Measurements from ENCODE around the gene OOSP3.
"Not testable (repeated sequence)": the region's sequence is repeated elsewhere in the genome, so short reads cannot be mapped to it uniquely, and the experiment has no call there.

The OOSP3 gene, protein sequence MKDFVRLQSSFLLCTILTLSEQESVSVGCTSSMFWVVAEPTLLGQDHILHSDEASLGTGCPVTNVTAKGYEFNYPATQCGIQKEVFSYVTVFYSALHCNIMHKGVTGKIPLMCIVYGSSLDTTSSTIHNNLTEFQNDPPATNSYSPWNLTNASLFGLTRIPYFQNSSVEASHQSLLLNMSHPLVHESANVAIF

DNA sequence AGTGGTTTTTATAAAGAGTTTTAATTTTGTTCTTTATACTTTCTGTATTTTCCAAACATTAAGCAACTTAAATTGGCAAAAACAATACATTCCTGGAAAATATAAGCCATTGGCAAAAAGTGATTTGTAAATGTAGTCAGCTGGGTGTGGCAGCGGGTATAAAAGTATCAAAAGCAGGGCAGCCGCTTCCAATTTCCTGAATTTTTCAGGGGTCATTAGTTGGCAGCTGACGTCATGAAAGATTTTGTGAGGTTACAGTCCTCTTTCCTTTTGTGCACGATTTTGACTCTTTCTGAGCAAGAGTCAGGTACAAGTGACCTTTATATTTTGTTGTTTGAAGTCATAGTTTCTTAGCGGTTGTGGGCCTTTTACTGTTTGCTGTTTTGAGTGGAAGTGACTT is at the start of gene OOSP3:
Gene OOSP3, plus strand, starts transcription at position 208 of the 400 bp plus-strand sequence. Its CDS starts 27 bp downstream, at position 235.
- in situ Hi-C loops (cut with MboI; ENCODE audit: low sequenced_read_pairs) = no loop called here

DNA sequence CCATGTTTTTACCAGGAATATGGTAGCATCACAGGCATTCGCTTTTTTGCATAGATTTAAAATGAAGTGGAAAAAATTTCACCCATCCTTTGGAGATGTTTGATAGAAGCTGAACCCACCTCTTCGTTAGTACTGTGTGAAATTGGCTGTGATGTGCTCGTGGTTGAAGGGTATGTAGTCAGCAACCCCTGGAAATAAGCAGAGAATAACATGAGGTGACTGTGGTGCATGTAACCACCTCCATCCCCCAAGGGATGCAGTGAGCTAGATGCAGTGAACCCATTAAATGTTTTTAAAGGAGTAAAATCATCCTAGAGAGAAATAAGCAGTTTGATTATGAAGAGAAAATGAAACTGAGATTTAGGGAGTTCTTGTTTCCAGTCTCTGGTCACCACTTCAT is 49.2 kb upstream of the OOSP3 start:
- in situ Hi-C loops (cut with MboI; ENCODE audit: low sequenced_read_pairs) = no loop called here

DNA sequence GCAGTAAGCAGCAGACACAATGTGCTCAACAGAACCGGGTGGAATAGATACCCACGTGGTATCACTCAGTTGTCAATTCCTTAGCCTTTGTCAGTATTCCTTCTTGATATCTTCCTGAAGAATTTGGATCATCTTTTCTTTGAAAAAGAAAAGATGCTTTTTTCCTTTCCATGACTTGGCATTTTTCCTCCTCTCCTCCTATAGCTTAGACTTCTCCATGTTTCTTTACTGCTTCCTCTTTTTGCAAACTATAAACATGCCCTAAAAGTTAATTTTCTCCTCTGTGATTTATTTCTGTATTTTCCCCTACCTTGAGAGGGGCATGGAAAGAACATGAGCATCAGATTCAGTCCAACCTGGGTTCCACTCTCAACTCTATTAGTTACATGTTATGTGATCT is 45.0 kb upstream of the OOSP3 start:
- in situ Hi-C loops (cut with MboI; ENCODE audit: low sequenced_read_pairs) = no loop called here

DNA sequence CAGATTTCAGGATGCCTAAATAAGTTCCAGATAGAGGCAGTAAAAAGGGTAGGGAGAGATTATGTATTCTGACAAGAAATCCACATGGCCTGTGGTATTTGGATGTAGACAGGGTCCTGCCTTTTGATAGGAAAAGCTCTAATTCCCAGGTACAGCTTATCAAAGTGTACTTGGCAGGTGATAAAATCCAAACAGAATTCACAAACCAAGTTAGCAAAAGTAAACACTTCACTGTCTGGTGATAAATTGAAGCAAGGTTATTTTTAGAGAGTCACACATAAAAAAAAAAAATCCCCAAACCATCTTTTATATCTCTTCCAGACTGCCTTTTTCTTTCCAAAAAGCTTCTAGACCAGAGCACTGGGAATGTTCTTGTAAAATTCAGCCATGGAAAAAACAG is 39.0 kb upstream of the OOSP3 start:
- in situ Hi-C loops (cut with MboI; ENCODE audit: low sequenced_read_pairs) = no loop called here

DNA sequence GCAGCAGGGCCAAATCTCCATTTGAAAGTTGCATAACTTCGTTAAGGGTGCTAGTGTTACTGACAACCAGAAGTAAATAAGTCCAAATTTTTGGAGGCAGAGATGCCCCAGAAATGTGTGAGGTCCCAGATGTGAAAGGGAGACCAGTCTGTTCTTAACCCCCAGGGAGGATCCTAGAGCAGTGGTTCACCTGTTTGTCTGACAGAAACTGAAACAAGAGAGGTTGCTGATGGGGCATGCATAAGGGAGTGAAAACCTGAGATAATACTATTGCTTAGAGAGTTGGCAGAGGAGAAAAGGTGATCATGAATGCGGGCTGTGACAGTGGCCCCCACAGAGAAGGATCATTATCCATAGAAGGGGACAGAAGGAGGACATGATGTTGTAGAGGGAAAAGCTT is 37.1 kb upstream of the OOSP3 start:
- in situ Hi-C loops (cut with MboI; ENCODE audit: low sequenced_read_pairs) = no loop called here

DNA sequence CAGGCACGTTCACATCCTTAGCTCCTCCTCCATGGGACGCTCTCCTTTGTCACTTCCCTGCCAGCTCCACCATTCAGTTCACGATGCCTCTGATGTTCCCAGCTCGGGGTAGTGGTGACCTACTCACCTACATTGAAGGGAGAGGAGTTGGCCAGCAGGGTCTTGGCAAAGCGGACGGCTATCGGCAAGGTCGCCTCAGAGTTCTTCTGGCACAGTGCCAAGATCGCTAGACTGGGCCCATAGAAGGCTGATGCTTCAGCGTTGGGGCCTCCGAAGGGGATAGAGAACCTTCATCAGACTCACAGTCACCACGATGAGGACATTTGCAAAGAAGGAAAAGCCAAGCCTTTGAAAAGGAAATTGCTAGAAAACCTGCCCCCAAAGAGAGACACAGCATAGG is 36.3 kb upstream of the OOSP3 start:
- in situ Hi-C loops (cut with MboI; ENCODE audit: low sequenced_read_pairs) = no loop called here

DNA sequence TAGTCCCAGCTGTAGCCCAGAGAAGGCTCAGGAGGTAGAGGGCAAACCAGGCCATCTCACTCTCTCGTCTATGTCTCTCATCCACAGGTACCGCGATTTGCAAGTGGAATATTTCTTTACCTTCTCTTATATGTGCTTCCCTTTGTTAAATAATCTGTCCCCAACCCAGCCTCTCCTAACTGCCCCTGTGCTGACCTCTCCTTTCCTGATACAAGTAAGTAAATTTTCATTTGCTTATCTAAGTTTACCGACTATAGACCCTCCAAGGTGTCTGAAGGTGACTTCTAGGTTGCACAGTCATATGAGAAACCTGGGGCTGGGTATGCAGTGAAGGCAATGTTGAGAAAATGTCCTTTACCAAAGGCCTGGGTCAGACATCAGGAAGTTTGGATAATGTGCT is 33.2 kb upstream of the OOSP3 start, which contains the start of gene CBLIF:
Gene CBLIF, minus strand, starts transcription at position 101 of the 400 bp plus-strand sequence. Its CDS starts 46 bp downstream, at position 55.
- in situ Hi-C loops (cut with MboI; ENCODE audit: low sequenced_read_pairs) = no loop called here

DNA sequence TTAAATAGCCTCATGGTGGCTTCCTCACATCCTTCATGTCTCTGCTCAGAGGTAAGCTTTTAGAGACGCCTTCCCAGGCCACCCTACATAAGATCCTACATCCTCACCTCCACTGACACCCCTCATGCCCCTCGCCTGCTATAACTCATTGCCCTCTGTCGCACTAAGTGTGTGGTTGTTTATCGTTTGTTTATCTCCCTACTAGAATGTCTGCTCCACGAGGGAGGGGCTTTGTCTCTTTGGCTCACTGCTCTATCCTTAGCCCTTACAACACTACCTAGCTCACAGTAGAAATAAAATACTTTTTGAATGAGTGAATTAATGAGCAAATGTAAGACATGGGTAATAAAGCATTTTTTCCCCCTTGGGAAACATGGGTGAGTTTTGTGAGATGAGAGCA is 32.0 kb upstream of the OOSP3 start:
- in situ Hi-C loops (cut with MboI; ENCODE audit: low sequenced_read_pairs) = no loop called here

DNA sequence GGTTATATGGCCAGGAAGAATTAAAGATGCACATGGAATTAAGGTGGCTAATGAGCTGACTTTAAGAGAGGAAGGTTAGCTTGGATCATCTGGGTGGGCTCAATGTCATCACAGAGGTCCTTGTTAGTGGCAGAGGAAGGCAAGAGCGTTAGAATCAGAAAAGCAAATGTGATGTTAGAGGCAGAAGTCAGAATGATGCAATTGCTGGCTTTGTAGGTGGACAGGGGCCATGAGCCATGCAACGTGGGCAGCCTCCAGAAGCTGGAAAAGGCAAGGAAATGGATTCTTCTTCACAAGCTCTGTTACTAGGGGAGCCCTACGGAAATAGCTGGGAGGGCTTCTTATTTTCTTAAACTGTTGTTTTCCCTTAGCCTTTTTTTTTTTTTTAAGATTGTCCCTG is 31.0 kb upstream of the OOSP3 start:
- in situ Hi-C loops (cut with MboI; ENCODE audit: low sequenced_read_pairs) = no loop called here

DNA sequence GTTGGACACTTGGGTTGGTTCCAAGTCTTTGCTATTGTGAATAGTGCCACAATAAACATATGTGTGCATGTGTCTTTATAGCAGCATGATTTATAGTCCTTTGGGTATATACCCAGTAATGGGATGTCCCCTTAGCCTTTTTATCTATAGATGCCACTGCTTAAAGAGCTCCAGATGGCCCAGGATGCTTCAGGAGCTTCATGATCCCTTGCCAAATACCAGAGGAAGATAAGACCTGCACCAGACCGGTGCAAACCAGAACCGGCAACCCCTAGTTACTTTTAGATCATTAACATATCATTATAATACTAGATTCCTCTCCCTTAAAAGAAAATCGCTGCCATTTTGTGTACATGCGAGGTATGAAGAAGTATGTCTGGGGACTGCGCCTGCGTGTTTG is 30.1 kb upstream of the OOSP3 start:
- in situ Hi-C loops (cut with MboI; ENCODE audit: low sequenced_read_pairs) = not testable (repeated sequence)

DNA sequence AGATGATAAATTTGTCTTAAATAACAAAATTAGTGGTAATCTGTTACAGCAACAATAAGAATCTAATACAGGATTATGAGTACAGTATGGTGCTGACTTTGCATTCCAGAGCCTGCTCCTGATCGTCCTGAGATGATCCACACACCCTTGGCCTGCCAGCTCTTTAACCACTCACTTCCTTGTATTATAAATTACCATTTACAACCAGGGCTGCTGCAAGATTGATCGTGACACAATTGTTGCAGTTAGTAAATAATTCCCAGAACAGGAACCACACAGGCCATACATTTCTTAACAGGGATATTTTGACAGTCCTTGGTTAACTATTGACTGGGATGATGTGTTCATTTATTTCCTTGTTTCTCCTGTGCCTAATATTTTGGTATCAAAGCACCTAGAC is 29.5 kb upstream of the OOSP3 start:
- in situ Hi-C loops (cut with MboI; ENCODE audit: low sequenced_read_pairs) = no loop called here

DNA sequence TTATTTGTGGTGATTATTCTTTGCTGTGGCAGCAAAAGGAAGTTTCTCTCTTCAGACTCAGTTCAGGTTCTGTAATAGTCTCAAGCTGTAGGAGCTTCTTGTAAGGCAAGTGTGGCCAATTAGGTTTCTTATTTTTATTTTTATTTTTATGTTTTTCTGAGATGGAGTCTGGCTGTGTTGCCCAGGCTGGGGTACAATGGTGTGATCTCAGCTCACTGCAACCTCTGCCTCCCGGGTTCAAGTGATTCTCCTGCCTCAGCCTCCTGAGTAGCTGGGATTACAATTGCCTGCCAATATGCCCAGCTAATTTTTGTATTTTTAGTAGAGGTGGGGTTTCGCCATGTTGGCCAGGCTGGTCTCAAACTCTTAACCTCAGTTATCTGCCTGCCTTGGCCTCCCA is 29.0 kb upstream of the OOSP3 start:
- in situ Hi-C loops (cut with MboI; ENCODE audit: low sequenced_read_pairs) = not testable (repeated sequence)

DNA sequence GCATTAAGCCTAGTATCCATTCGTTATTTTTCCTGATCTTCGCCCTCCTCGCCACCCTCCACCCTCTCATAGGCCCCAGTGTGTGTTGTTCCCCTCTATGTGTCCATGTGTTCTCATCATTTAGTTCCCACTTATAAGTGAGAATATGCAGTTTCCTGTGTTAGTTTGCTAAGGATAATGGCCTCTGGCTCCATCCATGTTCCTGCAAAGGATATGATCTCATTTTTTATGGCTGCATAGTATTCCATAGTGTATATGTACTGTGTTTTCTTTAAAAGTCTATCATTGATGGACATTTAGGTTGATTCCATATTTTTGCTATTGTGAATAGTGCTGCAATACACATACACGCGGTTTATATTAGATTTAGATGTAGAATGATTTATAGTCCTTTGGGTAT is 27.2 kb upstream of the OOSP3 start:
- in situ Hi-C loops (cut with MboI; ENCODE audit: low sequenced_read_pairs) = not testable (repeated sequence)

DNA sequence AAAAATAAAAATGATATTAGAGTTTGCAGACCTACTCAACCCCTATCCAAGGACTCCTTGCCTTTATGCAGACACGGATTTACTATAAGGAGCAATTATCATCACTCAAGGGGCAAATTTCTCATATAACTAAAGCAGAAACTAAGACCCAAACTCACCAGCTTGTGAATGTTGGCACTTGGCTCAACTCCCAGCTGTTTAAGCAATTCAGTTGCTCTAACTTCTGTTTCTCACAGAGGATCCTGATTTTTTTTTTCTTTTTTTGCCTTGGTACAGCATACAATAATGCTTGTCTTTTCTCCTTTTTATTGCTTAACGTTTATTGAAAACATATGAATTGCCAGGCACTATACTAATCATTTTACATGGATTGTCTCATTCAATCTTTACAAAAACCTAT is 23.7 kb upstream of the OOSP3 start:
- in situ Hi-C loops (cut with MboI; ENCODE audit: low sequenced_read_pairs) = no loop called here

DNA sequence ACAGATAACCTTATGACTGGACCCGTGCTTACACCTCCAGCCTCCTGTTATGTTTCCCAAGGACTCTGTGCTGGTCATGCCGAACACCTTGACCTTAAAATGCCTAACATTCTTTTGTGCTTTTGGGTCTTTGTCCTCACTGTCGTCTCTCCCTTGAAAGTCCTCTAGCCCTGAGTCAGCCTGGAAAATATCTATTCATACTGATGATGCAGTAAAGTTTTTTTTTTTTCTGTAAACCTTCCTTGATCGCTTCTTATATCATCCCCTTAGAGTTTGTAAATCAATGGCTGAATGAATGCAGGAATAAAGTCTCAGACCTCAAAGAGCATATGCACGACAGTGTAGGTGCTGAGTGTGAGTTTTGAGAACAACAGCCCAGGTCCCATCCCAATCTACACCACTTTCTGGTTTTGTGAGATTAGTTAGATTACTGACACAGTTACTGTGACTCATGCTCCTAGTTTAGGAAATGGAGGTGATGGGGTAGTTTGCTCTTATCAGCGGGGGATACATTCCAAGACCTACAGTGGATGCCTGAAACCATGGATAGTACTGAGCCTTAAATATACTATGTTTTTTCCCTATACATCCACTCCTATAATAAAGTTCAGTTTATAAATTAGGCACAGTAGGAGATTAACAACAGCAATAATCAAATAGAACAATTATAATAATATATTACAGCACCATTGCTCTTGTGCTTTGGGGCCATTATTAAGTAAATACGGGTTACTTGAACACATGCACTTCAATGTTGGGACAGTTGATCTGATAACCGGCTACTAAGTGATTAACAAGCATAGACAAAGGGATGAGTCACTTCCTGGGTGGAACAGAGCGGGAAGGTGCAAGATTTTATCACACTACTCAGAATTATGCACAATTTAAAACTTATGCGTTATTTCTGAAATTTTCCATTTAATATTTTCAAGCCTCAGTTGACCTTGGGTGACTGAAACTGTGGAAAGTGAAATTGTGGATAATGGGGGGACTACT is 20.8 kb upstream of the OOSP3 start:
- in situ Hi-C loops (cut with MboI; ENCODE audit: low sequenced_read_pairs) = no loop called here

DNA sequence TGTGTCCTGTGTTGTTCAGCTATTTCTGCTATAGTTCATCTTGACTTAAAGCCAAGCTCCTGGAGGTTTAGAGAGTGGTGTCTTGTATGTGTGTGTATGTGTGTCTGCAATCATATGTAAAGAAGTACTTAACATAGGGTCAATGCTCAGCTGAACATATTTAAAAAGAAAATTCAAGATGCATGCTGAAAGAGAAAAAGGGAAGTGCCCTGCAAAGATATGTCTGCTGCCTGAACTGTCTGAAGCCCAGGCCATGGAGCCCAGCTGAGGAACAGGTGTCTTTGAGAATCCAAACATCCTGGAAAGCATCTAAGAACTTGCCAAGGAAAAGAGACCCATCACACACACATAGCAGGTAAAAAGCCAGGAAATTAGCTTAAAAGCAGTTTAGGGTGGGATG is 18.9 kb upstream of the OOSP3 start:
- in situ Hi-C loops (cut with MboI; ENCODE audit: low sequenced_read_pairs) = no loop called here

DNA sequence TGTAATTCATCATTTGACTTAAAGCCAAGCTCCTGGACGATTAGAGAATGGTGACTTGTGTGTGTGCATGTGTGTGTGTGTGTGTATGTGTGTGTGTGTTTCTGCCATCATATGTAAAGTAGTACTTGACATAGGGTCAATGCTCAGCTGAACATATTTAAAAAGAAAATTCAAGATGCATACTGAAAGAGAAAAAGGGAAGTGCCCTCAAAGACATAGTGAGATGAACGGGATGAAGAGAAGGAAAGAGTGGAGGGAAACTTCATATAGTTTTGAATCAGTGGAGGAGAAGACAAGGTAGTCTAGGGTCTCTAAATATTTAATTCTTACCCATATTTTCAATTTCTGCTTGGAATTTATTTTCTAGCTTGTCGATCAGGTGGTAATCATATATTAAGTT is 16.3 kb upstream of the OOSP3 start:
- in situ Hi-C loops (cut with MboI; ENCODE audit: low sequenced_read_pairs) = no loop called here

DNA sequence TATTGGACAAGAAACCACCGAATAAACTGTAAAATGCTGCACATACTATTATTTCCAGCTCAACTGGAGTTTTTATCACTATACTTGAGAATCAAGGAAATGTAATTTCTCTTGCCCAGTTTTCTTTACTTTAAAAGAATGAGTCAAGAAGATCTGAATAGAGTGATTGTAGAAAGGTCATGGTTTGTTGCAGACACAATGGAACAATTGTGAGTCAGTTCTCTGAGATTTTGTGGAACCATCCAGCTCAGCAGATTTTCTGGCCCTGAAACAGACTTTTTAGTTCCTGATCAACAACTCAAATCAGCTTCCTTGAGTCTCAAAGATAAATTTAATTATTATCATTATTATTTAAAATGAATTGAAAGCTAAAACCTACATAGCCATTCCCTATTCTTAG is 13.6 kb upstream of the OOSP3 start:
- in situ Hi-C loops (cut with MboI; ENCODE audit: low sequenced_read_pairs) = no loop called here

DNA sequence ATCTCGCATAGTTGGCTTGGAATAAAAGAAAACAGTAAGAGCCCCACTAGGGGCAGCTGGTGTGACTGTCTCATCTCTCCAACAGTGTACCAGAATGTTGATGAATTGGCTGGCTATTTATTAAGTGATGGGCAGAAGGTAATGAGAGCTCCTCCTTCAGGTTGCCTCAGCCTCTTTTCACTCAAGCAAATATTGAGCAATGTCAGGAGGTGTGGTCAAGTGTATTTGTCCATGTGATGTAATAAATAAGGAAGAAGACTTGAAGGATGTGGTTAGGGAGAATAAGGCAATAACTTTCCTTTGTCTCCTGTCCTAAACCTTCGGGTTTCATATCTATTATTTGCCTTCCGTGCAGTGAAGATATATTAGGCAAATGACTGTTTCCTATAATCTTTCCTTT is 12.2 kb upstream of the OOSP3 start, which contains the start of gene TCN1:
Gene TCN1, minus strand, starts transcription at position 91 of the 400 bp plus-strand sequence. Its CDS starts 17 bp downstream, at position 74.
- in situ Hi-C loops (cut with MboI; ENCODE audit: low sequenced_read_pairs) = no loop called here

DNA sequence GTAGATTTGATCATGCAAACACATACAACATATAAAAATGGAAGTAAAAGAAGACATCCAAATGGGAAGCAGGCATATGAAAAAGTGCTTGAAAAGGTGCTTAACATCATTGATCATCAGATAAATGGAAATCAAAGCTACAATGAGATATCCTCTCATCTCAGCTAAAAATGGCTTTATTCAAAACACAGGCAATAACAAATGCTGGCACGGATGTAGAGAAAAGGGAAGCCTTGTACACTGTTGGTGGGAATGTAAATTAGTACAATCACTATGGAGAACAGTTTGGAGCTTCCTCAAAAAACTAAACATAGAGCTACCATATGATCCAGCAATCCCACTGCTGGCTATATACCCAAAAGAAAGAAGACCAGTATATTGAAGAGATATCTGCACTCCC is 11.7 kb upstream of the OOSP3 start:
- in situ Hi-C loops (cut with MboI; ENCODE audit: low sequenced_read_pairs) = no loop called here

DNA sequence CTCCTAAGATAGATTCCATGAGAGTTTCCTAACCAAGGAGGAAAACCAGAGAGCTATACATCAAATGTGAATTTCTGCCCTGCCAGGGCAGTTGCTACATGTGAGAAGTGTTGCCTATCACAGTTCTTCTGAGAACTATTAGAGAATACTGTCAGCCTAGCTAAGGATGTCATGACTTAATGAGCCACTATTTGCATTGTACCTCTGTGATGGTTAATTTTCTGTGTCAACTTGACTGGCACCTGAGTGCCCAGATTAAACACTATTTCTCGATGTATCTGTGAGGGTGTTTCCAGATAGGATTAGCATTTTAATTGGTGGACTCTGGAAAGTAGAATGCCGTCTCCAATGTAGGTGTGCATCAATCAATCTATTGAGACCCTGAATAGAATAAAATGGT is 10.6 kb upstream of the OOSP3 start:
- in situ Hi-C loops (cut with MboI; ENCODE audit: low sequenced_read_pairs) = no loop called here

DNA sequence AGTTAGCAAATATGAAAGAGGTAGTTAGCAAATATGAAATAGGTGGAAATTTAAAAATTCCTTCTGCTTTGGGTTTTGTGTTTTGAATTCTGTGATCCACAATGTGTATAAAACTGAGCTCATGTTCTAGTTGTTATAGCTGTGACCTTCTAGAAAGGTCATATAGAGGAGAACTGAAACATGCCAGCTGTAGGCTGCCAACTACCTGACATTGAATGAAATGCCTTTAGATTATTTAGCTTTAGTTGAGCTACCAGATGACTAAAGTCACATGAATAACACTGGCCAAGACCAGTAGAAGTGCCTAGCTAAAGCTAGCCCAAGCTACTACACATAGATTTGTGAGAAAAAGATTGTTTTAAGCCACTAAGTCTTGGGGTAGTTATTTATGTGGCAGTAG is 6.5 kb upstream of the OOSP3 start:
- in situ Hi-C loops (cut with MboI; ENCODE audit: low sequenced_read_pairs) = no loop called here

Measured in HL-60/S4 treated with phorbol 12-myristate 13-acetate at 8.2 ng/mL for 4 days and 3 days (cell line).